GM21390 (cell line): Measurements from ENCODE around the gene VAPB.
A peak's percentile ranks its signal among the peaks of the same experiment; 100 is the strongest.

Source experiments
- ATAC-seq: cut with Tn5 transposase; IDR thresholded peaks from one replicate; pipeline ENCODE4 v1.9.1; 2021; ENCODE audit not compliant: unreplicated experiment

VAPB gene

GRCh38 chr20:58377766-58378401 lies 11.1 kb upstream of the VAPB start:
- ATAC-seq = no peak

DNA sequence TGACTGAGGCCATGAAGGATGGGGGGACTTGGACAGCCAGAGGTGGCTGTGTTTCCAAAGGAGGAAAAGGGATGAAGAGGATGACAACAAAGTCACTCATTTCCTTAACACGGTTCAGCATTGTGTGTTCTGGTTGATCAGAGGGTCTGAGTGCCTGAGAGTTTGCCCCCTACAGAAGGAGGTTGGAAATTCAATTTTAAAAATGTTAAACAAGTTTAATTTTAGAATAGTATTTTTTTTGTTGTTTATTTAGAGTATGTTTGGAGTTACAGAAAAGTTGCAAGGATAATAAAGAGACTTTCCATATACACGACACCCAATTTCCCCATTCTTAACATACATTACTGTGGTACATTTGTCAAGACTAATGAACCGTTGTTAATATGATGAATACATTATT lies 10.3 kb upstream of the VAPB start:
- no peak for ATAC-seq

DNA sequence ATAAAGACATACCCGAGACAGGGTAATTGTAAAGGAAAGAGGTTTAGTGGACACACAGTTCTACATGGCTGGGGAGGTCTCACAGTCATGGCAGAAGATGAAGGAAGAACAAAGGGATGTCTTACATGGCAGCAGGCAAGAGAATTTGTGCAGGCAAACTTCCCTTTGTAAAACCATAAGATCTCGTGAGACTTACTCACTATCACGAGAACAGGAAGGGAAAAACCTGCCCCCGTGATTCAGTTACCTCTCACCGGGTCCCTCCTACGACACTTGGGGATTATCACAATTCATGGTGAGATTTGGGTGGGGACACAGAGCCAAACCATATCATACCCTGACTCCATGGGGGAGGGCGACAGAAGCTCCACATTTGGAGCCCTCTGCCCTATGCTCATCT lies 7.4 kb upstream of the VAPB start:
- no peak for ATAC-seq

DNA sequence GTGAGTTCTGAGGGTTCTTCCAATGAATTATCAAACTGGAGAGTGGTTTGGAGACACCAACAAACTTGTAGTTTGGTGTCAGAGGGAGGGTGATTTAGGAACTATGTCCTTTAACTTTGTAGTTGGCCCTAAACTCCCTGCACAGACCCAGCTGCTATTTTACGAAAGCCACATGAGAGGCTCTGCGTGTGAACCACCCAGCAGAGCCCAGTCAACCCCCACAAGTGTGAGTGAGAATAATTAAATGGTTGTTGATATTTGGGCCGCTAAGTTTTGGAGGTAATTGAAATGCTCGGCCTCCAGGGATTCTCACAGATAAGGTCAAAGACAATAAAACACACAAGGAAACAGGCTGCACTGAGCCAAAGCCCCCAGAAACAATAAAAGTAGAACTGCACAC lies 6.9 kb upstream of the VAPB start:
- no peak for ATAC-seq

DNA sequence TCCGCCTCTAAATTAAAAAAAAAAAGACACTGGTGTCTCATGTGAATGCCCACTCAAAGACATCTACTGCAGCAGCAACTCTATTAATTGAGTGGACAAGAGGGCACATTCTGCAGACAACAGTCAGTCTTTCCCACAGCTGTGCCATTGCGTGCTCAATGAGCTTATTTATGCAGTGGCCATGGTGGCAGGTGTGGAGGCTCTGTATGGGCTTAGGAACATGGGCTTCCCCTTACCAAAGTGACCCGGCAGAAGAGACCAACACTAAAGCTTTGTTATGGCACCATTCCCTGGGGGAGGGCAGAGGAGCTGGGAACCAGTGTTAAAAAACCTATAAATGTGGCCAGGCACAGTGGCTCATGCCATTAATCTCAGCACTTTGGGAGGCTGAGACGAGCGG lies 4.2 kb upstream of the VAPB start:
- no peak for ATAC-seq

DNA sequence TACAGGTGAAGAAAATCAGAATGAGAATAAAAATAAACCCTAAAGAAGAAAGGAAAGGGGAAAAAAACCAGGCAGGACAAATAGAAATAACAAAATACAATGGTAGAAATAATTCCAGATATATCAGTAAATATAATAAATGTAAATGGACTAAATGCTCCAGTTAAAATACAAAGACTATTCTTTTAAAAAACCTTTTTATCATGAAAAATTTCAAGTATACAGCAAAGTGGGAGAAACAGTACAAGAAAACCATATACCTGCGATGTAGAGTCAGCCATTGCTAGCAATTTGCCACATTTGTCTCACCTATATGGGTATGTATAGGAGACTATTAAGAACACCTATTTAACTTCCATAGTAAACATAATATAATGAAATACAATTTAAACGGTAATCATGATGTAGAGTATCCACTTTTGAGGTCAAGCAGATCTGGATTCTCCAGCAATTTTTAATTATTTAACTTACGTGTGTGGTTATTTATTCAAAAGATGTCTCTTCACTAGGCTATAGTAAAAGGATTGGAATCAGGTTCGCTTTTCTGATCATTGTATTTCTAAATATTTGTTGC lies 914 bp upstream of the VAPB start:
- no peak for ATAC-seq

DNA sequence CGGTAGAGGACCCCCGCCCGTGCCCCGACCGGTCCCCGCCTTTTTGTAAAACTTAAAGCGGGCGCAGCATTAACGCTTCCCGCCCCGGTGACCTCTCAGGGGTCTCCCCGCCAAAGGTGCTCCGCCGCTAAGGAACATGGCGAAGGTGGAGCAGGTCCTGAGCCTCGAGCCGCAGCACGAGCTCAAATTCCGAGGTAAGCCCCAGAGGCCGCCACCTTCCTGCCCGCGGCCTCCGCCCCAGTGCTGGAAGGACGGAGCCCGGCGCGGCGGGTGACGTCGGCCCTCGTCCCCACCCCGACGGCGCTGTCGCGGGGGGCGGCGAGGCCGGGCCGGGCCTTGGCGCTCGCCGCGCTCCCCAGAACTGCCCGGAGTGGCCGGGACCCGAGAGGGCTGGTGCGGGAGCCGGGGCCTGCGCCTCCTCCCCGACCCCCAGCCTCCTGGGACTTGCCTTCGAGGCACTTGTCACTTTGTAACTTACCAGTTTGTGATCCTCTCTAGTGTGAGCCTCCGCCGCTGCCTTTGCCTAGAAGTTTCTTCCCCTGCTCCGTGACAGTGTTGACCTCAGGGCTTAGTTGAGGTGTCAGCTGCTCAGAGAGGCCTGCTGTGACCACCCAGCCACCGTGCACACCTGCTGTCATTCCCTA lies 417 bp downstream of the VAPB start:
- ATAC-seq = peak; percentile 30

- no peak for ATAC-seq
These were observed 1.1 kb downstream of the VAPB start for GRCh38 chr20:58389968-58390658.

- ATAC-seq = no peak
These were observed 1.6 kb downstream of the VAPB start for GRCh38 chr20:58390659-58391035.

GRCh38 chr20:58392286-58392685 lies 3.3 kb downstream of the VAPB start:
- no peak for ATAC-seq

DNA sequence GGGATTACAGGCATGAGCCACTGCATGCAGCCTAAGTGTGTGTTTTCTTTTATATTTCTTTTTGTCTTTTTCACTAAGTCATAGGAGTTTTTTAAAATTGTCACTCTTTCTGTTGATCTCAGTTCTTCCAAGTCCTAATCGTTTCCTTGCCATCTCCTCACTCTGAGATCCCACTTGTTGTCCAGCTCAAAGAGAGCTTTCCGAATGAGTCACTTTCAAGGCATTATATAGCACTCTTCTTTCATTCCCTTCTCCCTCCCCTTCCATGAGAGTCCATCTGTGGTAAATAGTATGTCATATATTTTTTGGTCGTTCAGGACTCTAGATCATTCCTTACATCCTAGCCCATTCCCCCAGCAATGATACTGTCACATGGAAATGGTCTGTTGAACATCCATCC lies 4.3 kb downstream of the VAPB start:
- ATAC-seq = no peak

GRCh38 chr20:58394801-58395200 lies 5.8 kb downstream of the VAPB start:
- ATAC-seq = no peak

- no peak for ATAC-seq
These were observed 6.6 kb downstream of the VAPB start for GRCh38 chr20:58395604-58396003.

DNA sequence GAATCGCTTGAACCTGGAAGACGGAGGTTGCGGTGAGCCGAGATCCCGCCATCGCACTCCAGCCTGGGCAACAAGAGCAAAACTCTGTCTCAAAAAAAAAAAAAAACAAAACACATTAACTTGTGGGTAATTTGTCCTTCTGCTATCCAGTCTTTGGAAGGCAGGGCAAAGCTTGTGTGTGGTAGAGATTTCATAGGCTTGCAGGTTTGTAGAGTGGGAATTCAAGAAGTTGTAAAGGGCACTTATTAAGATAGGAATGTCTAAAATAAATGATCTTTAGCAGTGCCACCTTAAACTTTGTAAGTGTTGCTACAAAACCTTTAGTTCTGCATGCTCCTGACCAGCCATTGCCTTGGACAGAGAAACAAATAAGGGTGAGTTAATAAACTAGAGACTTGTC lies 8.4 kb downstream of the VAPB start:
- ATAC-seq = no peak

DNA sequence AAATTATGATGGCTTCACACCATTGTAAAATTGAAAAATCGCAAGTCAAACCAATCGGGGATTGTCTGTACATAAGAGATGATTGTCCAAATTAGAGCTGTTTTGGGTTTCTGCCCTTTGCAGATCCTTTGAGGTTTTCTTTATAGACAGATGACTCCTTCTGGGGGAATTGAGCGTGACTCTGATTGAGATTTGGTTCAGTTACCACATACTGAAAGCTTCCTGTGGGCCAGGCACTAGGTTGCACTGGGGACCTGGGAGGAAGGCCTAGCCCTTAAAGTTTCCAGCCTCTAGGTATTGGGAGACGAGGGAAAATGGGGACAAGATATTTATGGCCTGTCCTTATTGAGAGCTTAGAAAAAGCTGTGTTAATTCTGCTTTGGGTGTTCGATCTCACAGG lies 9.2 kb downstream of the VAPB start:
- no peak for ATAC-seq

GRCh38 chr20:58399926-58400325 lies 10.9 kb downstream of the VAPB start:
- no peak for ATAC-seq

DNA sequence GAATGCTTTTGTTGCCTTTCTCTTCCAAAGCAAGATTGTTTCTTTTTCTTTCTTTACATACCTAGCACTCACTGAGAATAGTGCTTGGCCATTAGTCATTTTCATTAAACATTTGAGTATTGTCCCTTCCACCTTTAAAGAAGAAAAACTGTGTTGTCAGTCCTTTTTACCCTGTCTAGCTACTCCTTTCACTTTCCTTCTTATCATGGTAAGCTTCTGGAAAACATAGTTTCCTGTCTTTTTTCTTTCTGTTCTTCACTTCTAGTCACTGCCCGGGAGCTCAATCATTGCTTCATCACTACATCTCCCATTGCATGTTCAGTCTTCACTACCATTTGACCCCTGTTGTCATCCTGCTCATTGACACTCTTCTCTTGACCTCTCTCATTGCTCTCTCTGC lies 12.1 kb downstream of the VAPB start:
- ATAC-seq = no peak

DNA sequence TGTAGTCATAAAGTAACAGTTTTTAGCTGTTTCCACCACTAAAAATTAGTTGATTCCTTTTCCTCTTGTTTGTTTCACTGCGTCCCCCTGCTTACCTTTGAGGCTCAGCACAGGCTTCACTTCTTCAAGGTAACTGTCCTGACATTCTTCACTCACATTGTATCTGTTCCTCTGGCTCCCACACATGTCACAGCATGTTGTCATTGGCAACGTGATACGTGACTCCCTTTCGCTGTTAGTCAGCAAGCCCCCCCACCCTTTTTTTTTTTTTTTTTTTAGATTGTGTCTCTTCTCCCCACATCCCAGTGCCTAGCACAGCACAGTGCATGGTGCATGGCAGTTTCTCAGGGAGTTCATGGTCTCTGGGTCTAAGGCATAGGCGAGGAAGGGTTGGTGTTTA lies 13.3 kb downstream of the VAPB start:
- no peak for ATAC-seq

GRCh38 chr20:58402827-58403226 lies 13.8 kb downstream of the VAPB start:
- peak; percentile 66 for ATAC-seq

DNA sequence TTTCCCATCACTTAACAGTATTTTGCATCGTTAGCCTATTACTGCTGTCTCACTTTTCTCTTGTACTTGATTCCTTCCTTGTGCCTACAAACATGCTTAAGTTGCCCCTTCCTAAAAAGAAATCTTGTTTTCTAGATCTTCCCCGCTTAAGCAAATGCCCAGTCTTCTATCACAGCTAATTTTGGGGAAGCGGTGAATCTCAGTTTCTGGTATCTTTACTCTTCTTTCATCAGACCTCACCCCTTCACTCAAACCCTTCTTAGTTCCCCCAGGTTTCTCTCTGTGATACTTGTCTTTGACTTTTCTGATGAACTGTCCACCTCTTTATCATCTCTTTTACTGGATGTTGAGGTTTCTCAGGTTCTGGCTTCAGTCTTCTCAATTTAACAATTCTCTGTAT lies 14.2 kb downstream of the VAPB start:
- ATAC-seq = no peak

DNA sequence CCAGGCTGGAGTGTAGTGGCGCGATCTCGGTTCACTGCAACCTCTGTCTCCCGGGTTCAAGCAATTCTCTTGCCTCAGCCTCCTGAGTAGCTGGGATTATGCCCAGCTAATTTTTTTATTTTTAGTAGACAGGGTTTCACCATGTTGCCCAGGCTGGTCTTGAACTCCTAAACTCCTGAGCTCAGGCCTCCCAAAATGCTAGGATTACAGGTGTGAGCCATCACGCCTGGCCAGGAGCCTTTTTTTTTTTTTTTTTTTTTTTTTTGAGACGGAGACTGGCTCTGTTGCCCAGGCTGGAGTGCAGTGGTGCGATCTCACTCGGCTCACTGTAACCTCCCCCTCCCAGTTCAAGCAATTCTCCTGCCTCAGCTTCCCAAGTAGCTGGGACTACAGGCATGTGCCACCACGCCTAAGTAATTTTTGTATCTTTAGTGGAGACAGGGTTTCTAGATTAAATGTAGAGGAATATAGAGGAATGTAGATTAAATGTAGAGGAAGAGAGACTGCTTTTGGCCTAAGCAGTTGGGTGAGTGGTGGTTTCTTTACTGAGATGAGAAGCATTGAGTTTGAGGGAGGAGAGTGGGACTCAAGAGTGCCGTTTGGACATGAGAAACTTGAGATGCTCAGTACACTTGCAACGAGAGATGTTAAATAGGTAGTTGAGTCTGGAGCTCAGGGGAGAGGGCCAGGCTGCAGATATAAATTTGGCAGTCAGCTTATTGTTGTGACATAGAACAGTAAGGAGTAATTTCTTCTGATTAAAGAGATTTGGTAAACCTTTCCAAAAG lies 16.7 kb downstream of the VAPB start:
- no peak for ATAC-seq
